Effector memory CD4-positive, alpha-beta T cell (primary cell): ENCODE results near the gene DUOXA2.
"Not testable (repeated sequence)": the region's sequence is repeated elsewhere in the genome, so short reads cannot be mapped to it uniquely, and the experiment has no call there.

Experiments
- DNase-seq, 3 donors: peaks; one replicate each; pipeline ENCODE4 v3.0.0-alpha.2; 2020
- H3K27ac ChIP-seq: 2 replicates; pipeline ENCODE4 v1.7.0; 2013; ENCODE audit warnings: mild to moderate bottlenecking, low read length, moderate library complexity; ENCODE audit not compliant: insufficient read depth, poor library complexity, severe bottlenecking
- H3K27me3 ChIP-seq: replicated peaks from 2 replicates; pipeline ENCODE4 v1.7.0; 2013; ENCODE audit warnings: mild to moderate bottlenecking, low read length; ENCODE audit not compliant: insufficient read depth, control insufficient read depth, poor library complexity, severe bottlenecking
- H3K36me3 ChIP-seq: 2 replicates; pipeline ENCODE4 v1.7.0; 2013; ENCODE audit warnings: mild to moderate bottlenecking, low read length, moderate library complexity; ENCODE audit not compliant: control insufficient read depth, insufficient read depth
- H3K4me1 ChIP-seq: 2 replicates; pipeline ENCODE4 v1.7.0; 2013; ENCODE audit warnings: low read length, mild to moderate bottlenecking; ENCODE audit not compliant: control insufficient read depth, insufficient read depth, poor library complexity, severe bottlenecking
- H3K4me3 ChIP-seq: 2 replicates; pipeline ENCODE4 v1.7.0; 2013; ENCODE audit warnings: low read length, low read depth, mild to moderate bottlenecking; ENCODE audit not compliant: insufficient read depth, poor library complexity, severe bottlenecking
- H3K9me3 ChIP-seq: 2 replicates; pipeline ENCODE4 v1.7.0; 2013; ENCODE audit warnings: mild to moderate bottlenecking, low read length, moderate library complexity; ENCODE audit not compliant: control insufficient read depth

DUOXA2 gene

DNA sequence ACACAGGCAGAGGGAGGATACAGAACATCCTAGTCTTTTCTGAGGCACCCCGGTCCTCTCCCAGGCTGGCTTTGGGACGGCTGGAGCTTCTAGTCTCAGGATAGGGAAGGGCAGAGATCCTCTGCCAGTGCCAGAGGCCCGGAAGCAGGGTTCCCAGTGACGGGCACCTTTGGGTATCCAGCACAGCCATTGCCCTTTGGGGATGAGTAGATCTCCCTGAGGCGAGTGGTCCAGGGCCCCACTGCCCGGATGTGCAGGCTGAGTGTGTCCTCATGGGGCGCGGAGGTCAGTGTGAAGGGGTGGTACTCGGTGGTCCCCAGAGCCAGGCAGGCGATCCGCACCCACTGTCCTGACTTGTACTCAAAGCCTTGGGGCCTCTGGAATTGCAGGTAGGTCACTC, 18.5 kb upstream of the DUOXA2 start:
- Histone ChIP-seq H3K9me3 (no peaks in the 10 kb centered on the region), H3K36me3 (no peaks in the 10 kb centered on the region), H3K27ac (no peak overlapping the region), H3K4me3 (no peak overlapping the region), H3K4me1 (no peaks in the 10 kb centered on the region), H3K27me3 (no peaks in the 10 kb centered on the region)
- DNase-seq = no peak

- no peak overlapping the region for H3K27ac ChIP-seq
- no peaks in the 10 kb centered on the region for H3K9me3 ChIP-seq
- no peaks in the 10 kb centered on the region for H3K27me3 ChIP-seq
These were observed 16.7 kb upstream of the DUOXA2 start for GRCh38 chr15:45097466-45097865.

DNA sequence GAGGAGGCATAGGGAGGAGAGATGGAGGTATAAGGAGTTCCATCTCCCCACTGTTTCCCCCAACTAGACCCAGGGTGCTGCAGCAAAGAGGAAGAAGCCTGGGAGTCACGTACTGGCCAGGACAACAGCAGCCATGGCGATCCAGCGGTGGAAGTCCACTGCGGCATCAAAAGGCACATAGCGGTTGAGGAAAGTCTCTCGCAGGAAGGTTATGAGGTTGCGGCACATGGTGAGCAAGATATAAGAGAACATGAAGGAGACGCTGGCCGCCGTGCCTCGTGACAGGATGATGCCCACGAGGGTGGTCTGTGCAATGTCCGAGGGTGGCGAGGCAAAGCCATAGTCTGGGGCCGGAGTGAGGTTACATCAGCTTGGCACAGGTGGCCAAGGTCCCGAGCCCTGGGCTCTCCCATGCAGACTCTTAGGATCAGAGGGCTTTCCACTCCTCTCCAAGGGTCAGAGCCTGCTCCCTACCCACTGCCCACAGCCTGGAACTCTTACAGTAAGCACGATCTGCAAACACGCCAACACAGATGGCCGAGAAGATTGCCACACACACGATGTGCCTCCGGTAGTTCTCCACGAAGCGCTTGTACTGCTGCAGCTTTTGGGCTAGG, 14.5 kb upstream of the DUOXA2 start:
- H3K9me3 ChIP-seq = no peaks in the 10 kb centered on the region

More at GRCh38 chr15:45097466-45097865, 16.7 kb upstream of the DUOXA2 start:
- DNase-seq = no peak
- no peaks in the 10 kb centered on the region for H3K4me1 ChIP-seq
- no peak overlapping the region for H3K4me3 ChIP-seq
- H3K36me3 ChIP-seq = no peaks in the 10 kb centered on the region

DNA sequence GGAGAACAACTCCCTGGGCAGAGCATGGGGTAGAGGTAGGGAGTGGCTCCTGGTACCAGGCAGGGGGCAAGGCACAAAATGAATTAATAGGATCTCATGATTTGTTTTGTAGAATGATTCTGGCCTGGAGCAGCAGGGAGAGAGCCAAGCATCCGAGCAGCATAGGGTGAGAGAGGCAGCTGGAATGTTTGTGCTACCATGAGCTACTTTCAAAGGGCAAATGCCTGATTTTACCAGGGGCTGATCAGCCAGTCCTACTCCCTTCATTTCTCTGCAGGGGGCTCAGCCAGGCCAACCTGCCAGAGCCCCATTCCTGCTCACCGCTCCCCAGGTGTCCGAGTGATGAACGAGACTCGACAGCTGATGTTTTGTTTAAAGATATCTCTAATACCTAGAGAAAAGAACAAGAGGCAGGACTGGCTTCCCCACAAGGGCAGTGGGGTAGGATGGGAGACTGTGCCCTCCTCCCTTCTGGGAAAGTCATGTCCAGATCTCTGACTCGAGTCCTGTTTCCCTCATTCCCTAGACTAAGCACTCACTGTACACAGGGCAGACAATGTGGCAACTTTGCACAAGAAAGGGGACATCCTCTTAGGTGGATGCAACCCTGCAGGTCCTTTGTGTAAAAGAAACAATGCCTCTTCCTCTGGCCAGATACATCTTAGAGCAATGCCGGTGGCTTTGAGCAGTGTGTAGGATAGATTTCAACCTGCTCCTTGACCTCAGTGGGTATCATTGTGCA, 13.1 kb upstream of the DUOXA2 start:
- no peaks in the 10 kb centered on the region for H3K4me1 ChIP-seq
- H3K27ac ChIP-seq = no peak overlapping the region
- H3K4me3 ChIP-seq = no peak overlapping the region
- no peaks in the 10 kb centered on the region for H3K9me3 ChIP-seq
- no peak for DNase-seq
- H3K36me3 ChIP-seq = no peaks in the 10 kb centered on the region
- no peaks in the 10 kb centered on the region for H3K27me3 ChIP-seq

More for the DNA sequence above, 14.5 kb upstream of the DUOXA2 start:
- Histone ChIP-seq H3K27me3 (no peaks in the 10 kb centered on the region), H3K27ac (no peak overlapping the region), H3K4me3 (no peak overlapping the region), H3K4me1 (no peaks in the 10 kb centered on the region), H3K36me3 (no peaks in the 10 kb centered on the region)
- no peak for DNase-seq

DNA sequence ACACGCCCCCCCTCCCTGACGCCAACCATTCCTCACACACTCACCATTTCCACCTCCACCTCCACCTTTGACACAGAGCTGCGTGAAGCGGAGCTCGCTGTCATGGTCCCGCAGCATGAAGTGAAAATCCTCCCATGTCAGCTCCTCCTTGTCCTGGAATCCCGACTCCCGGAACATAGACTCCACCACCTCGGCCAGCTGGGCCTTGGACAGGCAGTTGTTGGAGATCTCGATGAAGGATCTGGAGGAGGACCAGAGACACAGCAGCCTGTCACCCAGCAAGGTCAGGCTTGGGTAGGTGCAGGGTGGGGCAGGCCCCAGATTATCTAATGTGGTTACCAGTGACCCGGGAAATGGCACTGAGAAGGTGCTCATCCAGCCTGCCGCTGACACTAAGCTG, 12.4 kb upstream of the DUOXA2 start:
- no peaks in the 10 kb centered on the region for H3K4me1 ChIP-seq
- H3K27me3 ChIP-seq = no peaks in the 10 kb centered on the region
- H3K36me3 ChIP-seq = no peaks in the 10 kb centered on the region
- DNase-seq = no peak
- no peaks in the 10 kb centered on the region for H3K9me3 ChIP-seq
- no peak overlapping the region for H3K27ac ChIP-seq
- H3K4me3 ChIP-seq = no peak overlapping the region

- no peaks in the 10 kb centered on the region for H3K36me3 ChIP-seq
- DNase-seq = no peak
- H3K9me3 ChIP-seq = no peaks in the 10 kb centered on the region
- H3K4me1 ChIP-seq = no peaks in the 10 kb centered on the region
- no peak overlapping the region for H3K4me3 ChIP-seq
- no peak overlapping the region for H3K27ac ChIP-seq
- no peaks in the 10 kb centered on the region for H3K27me3 ChIP-seq
These were observed 11.9 kb upstream of the DUOXA2 start for GRCh38 chr15:45102226-45102625.

DNA sequence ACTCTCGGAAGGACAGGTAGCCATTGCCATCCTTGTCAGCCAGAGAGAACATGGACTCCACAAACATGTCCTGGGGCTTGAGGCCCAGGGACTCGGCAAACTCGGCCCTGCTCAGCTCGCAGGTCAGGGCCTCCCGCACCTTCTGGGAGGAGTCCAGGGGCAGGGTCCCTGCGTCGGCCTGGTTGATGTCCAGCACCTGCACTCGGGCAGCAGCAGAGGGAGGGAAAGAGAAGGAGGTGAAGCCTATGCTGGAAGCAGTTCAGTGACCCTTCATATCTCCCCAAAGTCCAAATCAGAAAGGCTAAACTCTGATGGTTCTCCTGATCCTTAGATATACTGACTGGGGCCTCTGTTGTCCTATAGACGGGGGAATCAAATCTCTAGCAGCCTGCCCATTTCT, 10.0 kb upstream of the DUOXA2 start:
- not testable (repeated sequence) for H3K36me3 ChIP-seq, H3K27me3 ChIP-seq, H3K4me1 ChIP-seq, H3K9me3 ChIP-seq, H3K4me3 ChIP-seq, DNase-seq, H3K27ac ChIP-seq

GRCh38 chr15:45105586-45105985, 8.5 kb upstream of the DUOXA2 start:
- Histone ChIP-seq H3K9me3 (no peaks in the 10 kb centered on the region), H3K4me3 (no peak overlapping the region), H3K36me3 (no peaks in the 10 kb centered on the region), H3K4me1 (no peaks in the 10 kb centered on the region), H3K27me3 (peaks cover 11% of the 10 kb centered on the region), H3K27ac (no peak overlapping the region)
- no peak for DNase-seq

DNA sequence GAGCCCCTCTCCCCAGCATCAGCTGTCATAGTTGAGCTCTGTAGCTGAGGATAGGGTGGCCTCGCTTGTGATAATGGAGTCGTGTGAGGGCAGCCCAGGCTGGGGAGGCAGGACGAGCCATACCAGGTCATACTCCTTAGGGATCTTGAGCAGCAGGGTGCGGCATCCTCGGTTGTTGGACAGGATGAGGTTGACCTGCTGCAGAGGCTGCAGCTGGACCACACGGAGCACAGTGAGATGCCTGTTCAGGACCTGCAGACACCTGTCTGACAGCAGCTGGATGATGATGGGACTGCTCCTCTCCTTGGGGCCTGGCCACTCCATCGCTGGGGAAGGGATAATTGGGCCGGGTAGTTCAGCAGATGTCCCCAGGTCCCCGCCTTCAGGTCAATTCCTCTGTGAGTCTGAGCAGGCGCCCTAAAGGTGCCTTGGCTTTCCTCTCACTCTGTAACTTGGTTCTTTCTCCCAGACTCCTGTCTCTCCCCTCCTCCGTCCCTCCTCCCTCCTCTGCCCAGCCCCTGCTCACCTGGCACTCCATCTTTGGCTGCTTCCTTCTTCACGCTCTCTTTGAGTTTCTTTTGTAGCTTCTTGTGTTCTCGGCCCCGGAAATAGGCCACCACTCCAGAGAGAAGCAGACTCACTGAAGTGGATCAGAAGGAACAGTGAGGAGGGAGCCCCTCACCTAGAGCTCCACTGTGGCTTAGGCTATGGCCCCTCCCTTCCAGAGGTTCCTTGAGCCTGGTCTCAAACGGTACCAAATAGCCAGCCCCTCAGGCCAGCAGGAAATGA, 7.9 kb upstream of the DUOXA2 start:
- no peak overlapping the region for H3K27ac ChIP-seq
- H3K9me3 ChIP-seq = no peaks in the 10 kb centered on the region
- no peaks in the 10 kb centered on the region for H3K4me1 ChIP-seq
- peaks cover 11% of the 10 kb centered on the region for H3K27me3 ChIP-seq
- no peak for DNase-seq
- no peak overlapping the region for H3K4me3 ChIP-seq
- no peaks in the 10 kb centered on the region for H3K36me3 ChIP-seq
